ENCODE results near the gene WFDC2.
A peak's percentile ranks its signal among the peaks of the same experiment; 100 is the strongest.

The WFDC2 gene

DNA sequence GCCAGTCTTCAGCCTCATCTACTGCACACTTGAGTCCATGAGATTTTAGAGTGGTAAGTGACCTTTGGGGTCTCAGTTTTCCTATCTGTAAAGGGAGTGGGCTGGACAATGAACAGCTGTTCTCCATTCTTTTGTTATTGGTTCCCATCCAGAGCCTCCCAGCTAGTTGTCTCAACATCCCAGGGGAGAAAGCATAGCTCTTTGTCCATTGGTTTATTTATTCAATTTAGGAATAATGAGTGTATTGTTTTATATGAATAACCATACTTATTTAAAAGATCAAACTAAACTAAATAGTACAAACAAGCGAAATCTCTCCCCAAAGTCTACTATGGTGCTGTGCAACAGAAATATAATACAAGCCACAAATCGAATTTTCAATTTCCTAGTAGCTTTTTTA, 39.9 kb upstream of the WFDC2 start:
- no peak for DNase-seq (ENCODE audit: low spot score)
- TF ChIP-seq, protein P1, sequence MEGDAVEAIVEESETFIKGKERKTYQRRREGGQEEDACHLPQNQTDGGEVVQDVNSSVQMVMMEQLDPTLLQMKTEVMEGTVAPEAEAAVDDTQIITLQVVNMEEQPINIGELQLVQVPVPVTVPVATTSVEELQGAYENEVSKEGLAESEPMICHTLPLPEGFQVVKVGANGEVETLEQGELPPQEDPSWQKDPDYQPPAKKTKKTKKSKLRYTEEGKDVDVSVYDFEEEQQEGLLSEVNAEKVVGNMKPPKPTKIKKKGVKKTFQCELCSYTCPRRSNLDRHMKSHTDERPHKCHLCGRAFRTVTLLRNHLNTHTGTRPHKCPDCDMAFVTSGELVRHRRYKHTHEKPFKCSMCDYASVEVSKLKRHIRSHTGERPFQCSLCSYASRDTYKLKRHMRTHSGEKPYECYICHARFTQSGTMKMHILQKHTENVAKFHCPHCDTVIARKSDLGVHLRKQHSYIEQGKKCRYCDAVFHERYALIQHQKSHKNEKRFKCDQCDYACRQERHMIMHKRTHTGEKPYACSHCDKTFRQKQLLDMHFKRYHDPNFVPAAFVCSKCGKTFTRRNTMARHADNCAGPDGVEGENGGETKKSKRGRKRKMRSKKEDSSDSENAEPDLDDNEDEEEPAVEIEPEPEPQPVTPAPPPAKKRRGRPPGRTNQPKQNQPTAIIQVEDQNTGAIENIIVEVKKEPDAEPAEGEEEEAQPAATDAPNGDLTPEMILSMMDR (IDR thresholded peaks at IDR 0.05; ENCODE audit: extremely low read depth, missing control alignments), result no peak

DNA sequence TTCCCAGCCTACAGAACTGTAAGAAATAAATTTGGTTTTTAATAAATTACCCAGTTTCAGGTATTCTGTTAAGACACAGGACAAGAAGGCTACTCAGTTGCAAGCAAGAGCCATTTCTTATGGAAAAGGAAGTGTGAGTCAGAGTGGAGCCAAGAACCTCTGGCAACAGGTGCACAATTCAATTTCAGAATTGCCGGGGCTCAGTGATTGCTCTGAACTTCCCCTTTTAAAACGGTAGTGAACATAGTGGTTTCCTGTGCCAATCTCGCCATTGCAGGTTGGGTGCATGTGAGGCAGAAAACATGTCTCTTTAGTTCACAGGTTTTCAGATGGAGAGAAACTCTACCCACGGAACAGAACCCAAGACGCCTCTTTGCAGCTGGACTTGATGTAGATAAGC, 37.3 kb upstream of the WFDC2 start:
- peak; percentile 61 for DNase-seq (ENCODE audit: low spot score)
- TF ChIP-seq, protein P1 (IDR thresholded peaks at IDR 0.05; ENCODE audit: extremely low read depth, missing control alignments), result no peak

DNA sequence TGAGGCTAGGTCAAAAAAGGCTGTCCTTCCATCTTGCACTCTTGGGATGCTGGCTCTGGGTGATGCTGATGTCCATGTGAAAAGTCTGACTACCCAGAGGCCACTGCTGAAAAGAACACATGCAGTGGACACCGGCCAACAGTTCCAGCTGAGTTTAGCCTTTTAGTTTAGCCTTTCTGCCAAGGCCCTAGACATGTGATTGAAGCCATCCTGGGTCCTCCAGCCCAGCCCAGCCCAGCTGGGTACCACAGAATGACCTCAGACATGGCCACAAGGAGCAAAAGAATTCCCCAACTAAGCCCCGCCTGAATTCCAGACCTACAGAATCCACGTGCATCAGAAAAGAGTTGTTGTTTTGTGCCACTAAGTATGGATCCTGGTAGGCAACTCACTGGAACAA, 36.2 kb upstream of the WFDC2 start:
- TF ChIP-seq, protein P1 (IDR thresholded peaks at IDR 0.05; ENCODE audit: extremely low read depth, missing control alignments), result no peak
- DNase-seq (ENCODE audit: low spot score), result no peak

DNA sequence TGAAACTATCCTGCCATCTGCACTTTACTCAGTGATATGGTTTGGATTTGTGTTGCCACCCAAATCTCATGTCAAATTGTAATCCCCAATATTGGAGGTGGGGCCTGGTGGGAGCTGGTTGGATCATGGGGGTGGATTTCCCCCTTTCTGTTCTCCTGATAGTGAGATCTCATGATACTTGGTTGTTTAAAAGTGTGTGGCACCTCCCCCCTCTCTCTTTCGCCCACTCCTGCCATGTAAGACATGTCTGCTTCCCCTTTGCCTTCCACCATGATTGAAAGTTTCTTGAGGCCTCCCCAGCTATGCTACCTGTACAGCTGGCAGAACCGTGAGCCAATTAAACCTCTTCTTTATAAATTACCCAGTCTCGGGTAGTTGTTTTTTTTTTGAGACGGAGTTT, 35.6 kb upstream of the WFDC2 start:
- TF ChIP-seq, protein P1 (IDR thresholded peaks at IDR 0.05; ENCODE audit: extremely low read depth, missing control alignments), result no peak
- no peak for DNase-seq (ENCODE audit: low spot score)

DNA sequence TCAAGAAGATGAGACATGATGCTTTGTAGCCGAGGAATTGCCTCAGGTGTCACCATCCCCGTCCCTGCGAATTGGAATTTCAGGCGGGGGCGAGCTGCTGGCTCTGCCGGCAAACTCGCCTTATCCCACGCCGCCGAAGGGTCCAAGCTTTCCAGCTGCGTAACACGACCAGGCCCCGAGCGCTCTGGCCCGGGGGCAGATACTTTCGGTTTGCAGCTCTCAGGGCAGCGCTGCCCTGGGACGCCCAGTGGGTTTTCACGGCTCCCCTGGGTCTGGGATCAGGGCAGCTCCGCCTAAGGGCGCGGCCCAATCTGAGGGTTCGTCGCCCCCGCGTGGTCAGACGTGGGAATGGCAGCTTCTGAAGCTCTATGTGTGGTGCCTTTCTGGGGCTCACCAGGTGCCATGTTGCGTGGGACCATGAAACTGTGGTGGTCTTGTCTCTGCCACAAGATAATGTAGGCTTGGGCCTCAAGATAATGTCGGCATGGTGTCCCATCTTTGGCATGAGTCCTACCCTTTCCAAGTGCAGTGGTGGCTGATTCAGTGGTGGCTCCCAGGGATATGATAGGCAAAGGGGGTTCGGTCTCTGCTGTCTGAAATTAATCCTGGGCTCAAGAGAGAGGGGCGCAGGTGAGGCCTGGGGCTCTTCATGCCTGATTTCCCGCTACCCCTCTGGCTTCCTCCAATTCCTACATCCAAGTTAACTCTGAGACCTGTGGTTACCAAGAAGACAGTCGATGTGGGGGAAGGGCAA, 32.6 kb upstream of the WFDC2 start:
- peak; percentile 81 for DNase-seq (ENCODE audit: low spot score)
- TF ChIP-seq, protein P1 (IDR thresholded peaks at IDR 0.05; ENCODE audit: extremely low read depth, missing control alignments), result peak; percentile 93

DNA sequence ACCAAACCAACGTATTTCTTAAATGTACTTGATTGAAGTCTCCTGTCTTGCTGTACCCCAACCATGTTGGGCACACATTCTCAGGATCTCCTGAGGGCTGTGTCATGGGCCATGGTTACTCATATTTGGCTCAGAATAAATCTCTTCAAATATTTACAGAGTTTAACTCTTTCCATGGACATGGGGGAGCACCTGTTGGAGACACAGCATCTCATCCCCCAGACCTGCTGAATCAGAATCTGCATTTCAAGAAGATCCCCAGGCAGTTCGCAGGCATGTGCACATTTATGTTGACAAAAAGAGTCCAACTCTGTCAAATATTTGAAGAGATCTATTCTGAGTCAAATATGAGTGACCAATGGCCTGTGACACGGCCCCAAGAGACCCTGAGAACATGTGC, 29.1 kb upstream of the WFDC2 start:
- DNase-seq (ENCODE audit: low spot score), result no peak
- TF ChIP-seq, protein P1 (IDR thresholded peaks at IDR 0.05; ENCODE audit: extremely low read depth, missing control alignments), result no peak

DNA sequence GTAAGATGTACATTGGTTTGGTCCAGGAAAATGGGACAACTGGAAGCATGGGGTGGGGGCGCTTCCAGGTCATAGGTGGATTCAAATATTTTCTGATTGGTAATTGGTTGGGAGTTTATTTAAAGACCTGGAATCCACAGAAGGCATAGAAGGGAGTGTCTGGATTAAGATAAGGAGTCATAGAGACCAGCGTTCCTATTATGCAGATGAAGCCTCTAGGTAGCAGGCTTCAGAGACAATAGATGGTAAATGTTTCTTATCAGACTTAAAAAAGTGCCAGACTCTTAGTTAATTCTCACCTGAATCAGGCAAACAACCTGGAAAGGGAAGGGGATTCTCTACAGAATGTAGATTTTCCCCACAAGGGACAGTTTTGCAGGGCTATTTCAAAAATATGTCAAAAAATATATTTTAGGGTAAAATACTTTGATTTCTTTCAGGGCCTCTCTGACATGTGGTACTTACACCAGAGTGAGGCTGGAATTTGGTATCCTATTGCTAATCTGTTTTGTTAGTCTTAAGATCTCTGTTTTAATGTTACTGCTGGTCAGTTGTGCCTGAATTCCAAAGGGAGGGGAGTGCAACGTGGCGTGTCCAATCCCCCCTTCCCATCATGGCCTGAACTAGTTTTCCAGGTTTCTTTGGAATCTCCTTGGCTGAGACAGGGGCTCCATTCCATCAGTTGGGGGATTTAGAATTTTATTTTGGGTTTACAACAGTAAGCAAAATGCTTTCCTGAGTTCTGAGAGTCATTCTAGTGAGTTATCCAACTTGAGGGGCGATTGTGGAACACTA, 28.5 kb upstream of the WFDC2 start:
- TF ChIP-seq, protein P1 (IDR thresholded peaks at IDR 0.05; ENCODE audit: extremely low read depth, missing control alignments), result no peak
- no peak for DNase-seq (ENCODE audit: low spot score)

All from GM20000 (cell line).